Colon (tissue), 2 donors: ENCODE measurements around the gene KAZALD1.

Source experiments
- FAIRE-seq: peaks from 2 replicates; lab custom pipeline; 2012; peaks lifted over from hg19 to GRCh38; lab: Jason Lieb, UNC
- donor health status: control.
- donor health status: control.

The KAZALD1 gene

GRCh38 chr10:101047961-101048892, 13.6 kb upstream of the KAZALD1 start:
- no peak for FAIRE-seq

GRCh38 chr10:101050208-101051069, 11.3 kb upstream of the KAZALD1 start:
- FAIRE-seq, result no peak

GRCh38 chr10:101052285-101052684, 9.5 kb upstream of the KAZALD1 start:
- FAIRE-seq, result no peak

GRCh38 chr10:101053516-101053915, 8.3 kb upstream of the KAZALD1 start:
- FAIRE-seq, result no peak

- no peak for FAIRE-seq
These were observed 7.4 kb upstream of the KAZALD1 start for GRCh38 chr10:101054351-101054750.

GRCh38 chr10:101054876-101055275, 6.9 kb upstream of the KAZALD1 start:
- no peak for FAIRE-seq

GRCh38 chr10:101055411-101055810, 6.4 kb upstream of the KAZALD1 start:
- no peak for FAIRE-seq

GRCh38 chr10:101056365-101057151, 5.2 kb upstream of the KAZALD1 start:
- FAIRE-seq, result no peak

GRCh38 chr10:101060036-101060950, 1.5 kb upstream of the KAZALD1 start:
- FAIRE-seq, result no peak

GRCh38 chr10:101060951-101061623, 702 bp upstream of the KAZALD1 start:
- FAIRE-seq, result no peak

- no peak for FAIRE-seq
These were observed 652 bp downstream of the KAZALD1 start for GRCh38 chr10:101062232-101063049.

- no peak for FAIRE-seq
These were observed 1.3 kb downstream of the KAZALD1 start for GRCh38 chr10:101063050-101063525.

GRCh38 chr10:101063548-101064414, 2.0 kb downstream of the KAZALD1 start:
- no peak for FAIRE-seq

- FAIRE-seq, result no peak
These were observed 2.7 kb downstream of the KAZALD1 start for GRCh38 chr10:101064415-101065030.

- no peak for FAIRE-seq
These were observed 3.8 kb downstream of the KAZALD1 start for GRCh38 chr10:101065481-101066145.

- no peak for FAIRE-seq
These were observed 4.5 kb downstream of the KAZALD1 start for GRCh38 chr10:101066146-101066895.

- FAIRE-seq, result no peak
These were observed 5.1 kb downstream of the KAZALD1 start for GRCh38 chr10:101066896-101067355.
